PFSK-1 (cell line): ENCODE measurements around the gene UXT.

ENCODE experiments used
- FOXP2 ChIP-seq: optimal IDR thresholded peaks from 2 replicates; pipeline ENCODE3; 2011; ENCODE audit warnings: borderline replicate concordance, control low read depth, inconsistent platforms; ENCODE audit not compliant: insufficient read depth; ENCODE audit errors: extremely low read length, extremely low read depth
- POLR2AphosphoS5 ChIP-seq: IDR thresholded peaks from 2 replicates; pipeline ENCODE4 v1.6.1; 2012; ENCODE audit warnings: low read depth, mild to moderate bottlenecking, control low read depth, low read length, moderate library complexity
- SIN3A ChIP-seq: IDR thresholded peaks from 2 replicates; pipeline ENCODE4 v1.6.1; 2012; ENCODE audit warnings: mild to moderate bottlenecking, low read length, moderate library complexity, borderline replicate concordance; ENCODE audit not compliant: insufficient read depth
- TAF1 ChIP-seq: IDR thresholded peaks from 2 replicates; pipeline ENCODE4 v1.6.1; 2012; ENCODE audit warnings: low read length, control low read depth, borderline replicate concordance; ENCODE audit not compliant: insufficient read depth
- TF ChIP-seq, protein P1 (sequence below), 2 experiments: IDR thresholded peaks; 2 replicates each; pipeline versions ENCODE4 v1.6.1 to v1.8.0; 2011 to 2012; ENCODE audit warnings: low read depth in 2 of 2, low read length in 2 of 2, control low read depth in 1 of 2, inconsistent platforms in 1 of 2, mild to moderate bottlenecking in 1 of 2, moderate library complexity in 1 of 2; ENCODE audit not compliant: insufficient read depth in 1 of 2

Gene UXT

DNA sequence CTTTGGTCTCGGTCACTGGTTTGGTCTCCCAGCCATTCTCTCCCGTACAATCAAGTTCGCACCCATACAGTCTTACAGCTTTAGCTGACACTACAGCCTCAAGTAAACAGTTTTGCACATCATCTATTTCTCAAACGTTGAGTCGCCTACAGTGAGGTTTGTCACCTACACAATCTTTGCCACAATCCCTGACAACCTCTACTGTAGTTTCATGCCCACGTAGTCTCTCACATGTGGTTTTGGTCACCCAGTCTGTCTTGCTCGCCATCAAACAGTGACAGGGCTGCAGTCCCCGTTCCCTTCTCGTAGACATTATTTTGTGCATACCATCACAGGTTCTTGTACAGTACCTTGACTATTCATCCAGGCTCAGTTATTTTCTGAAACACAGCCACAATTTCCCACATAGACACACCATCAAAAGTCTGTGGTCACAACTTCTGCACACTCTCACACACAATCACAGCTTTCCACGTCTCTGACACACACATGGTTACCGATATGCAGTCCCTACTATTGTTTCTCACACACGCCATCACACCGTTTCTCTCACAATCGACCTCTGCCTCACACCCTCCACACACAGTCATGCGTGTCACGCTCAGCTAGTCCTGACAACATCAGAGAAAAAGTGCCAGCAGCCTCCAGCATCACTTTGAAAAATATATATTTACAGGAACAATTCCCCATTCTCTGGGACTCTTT lies 24.0 kb downstream of the UXT start:
- TF ChIP-seq POLR2AphosphoS5: no peak
- TF ChIP-seq, protein P1, sequence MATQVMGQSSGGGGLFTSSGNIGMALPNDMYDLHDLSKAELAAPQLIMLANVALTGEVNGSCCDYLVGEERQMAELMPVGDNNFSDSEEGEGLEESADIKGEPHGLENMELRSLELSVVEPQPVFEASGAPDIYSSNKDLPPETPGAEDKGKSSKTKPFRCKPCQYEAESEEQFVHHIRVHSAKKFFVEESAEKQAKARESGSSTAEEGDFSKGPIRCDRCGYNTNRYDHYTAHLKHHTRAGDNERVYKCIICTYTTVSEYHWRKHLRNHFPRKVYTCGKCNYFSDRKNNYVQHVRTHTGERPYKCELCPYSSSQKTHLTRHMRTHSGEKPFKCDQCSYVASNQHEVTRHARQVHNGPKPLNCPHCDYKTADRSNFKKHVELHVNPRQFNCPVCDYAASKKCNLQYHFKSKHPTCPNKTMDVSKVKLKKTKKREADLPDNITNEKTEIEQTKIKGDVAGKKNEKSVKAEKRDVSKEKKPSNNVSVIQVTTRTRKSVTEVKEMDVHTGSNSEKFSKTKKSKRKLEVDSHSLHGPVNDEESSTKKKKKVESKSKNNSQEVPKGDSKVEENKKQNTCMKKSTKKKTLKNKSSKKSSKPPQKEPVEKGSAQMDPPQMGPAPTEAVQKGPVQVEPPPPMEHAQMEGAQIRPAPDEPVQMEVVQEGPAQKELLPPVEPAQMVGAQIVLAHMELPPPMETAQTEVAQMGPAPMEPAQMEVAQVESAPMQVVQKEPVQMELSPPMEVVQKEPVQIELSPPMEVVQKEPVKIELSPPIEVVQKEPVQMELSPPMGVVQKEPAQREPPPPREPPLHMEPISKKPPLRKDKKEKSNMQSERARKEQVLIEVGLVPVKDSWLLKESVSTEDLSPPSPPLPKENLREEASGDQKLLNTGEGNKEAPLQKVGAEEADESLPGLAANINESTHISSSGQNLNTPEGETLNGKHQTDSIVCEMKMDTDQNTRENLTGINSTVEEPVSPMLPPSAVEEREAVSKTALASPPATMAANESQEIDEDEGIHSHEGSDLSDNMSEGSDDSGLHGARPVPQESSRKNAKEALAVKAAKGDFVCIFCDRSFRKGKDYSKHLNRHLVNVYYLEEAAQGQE (IDR thresholded peaks at IDR 0.05; ENCODE audit: insufficient read depth in 1 of 2, low read depth in 2 of 2, low read length in 2 of 2): no peak
- TF ChIP-seq FOXP2: no peak
- TF ChIP-seq SIN3A: no peak
- no peak for TF ChIP-seq TAF1

DNA sequence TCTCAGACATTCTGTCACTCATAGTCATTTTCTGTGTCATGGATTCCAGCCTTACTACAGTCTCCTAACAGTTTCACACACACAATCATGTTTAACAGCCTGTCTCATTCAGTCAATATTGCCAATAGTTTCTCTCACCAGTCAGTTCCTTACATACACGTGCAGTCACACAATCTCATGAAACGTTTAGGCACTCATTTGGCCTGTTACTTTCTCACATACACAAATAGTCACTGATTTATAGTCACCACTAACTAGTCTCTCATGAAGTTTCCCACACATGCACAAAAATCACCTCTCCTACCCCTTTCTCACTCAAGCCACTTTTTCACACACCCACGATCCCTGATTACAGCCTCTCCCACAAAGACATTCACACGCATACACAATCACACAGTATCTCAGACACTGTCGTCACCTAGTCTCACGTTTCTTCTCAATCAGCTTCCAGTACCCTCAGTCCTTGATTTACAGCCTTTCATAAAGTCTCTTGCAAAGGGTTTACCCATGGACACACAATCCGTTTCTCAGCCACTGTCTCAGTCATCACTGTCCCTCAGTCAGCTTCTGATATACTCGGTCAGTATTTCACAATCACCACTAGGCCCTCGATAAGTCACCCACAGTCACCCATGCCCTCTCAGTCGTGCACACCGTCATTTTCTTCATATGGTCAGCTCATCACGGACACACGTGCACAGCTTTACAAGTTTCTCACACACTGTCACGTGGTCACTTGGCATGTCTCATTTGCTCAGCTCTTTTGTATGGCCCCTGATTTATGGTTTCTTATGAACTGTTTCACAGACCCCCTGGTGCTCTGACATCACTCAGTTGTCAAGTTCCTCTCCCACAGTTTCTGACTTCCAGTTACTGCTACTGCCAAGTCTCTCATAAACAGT lies 25.0 kb downstream of the UXT start:
- TF ChIP-seq TAF1: no peak
- no peak for TF ChIP-seq POLR2AphosphoS5
- no peak for TF ChIP-seq FOXP2
- TF ChIP-seq, protein P1 (IDR thresholded peaks at IDR 0.05; ENCODE audit: insufficient read depth in 1 of 2, low read depth in 2 of 2, low read length in 2 of 2): no peak
- no peak for TF ChIP-seq SIN3A

DNA sequence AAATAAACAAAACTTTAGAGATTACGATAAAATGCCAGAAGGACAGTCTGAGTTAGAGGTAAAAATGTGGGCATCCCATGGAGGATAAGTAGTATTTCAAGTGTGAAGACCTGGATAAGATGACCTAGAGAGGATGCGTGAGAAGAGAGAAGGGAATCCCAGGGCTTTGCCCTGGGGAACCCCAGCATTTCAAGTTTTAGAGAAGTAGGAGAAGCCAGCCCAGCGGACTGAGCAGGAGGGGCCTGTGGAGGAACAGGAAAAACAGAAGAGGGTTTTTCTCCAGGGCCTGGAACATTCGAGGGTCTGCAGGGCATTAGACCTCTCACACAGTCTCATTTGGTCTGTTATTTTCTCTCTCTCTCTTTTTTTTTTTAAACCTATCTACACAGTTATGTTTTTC lies 26.3 kb downstream of the UXT start:
- TF ChIP-seq TAF1 (no peak), POLR2AphosphoS5 (no peak), SIN3A (no peak), FOXP2 (no peak)
- TF ChIP-seq, protein P1 (IDR thresholded peaks at IDR 0.05; ENCODE audit: insufficient read depth in 1 of 2, low read depth in 2 of 2, low read length in 2 of 2): no peak

DNA sequence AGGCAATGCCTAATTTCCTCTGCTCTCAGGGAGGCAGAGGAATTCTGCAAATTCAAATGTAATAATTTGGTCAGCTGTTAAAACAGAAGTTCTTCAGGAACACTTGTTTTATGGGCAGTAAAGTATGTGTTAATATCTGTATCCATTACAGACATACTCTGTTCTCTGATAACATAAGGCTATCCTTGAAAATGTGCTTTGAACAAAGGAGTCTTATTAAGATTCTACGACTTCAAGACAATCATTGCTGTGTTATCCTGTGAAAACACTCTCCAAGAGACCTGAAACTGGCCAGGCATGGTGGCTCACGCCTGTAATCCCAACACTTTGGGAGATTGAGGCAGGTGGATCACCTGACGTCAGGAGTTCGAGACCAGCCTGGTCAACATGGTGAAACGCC lies 27.3 kb downstream of the UXT start:
- TF ChIP-seq, protein P1 (IDR thresholded peaks at IDR 0.05; ENCODE audit: insufficient read depth in 1 of 2, low read depth in 2 of 2, low read length in 2 of 2): no peak
- no peak for TF ChIP-seq FOXP2
- TF ChIP-seq TAF1: no peak
- TF ChIP-seq POLR2AphosphoS5: no peak
- TF ChIP-seq SIN3A: no peak
